IPS-20b (cell line): ENCODE data around the gene NINJ2.

Experiments
- H3K27ac ChIP-seq: one replicate; pipeline ENCODE4 v1.5.1; 2013; ENCODE audit warnings: low read length
- H3K27me3 ChIP-seq: 2 replicates; pipeline ENCODE4 v1.6.1; 2013; ENCODE audit warnings: mild to moderate bottlenecking, low read length, inconsistent platforms; ENCODE audit not compliant: insufficient read depth
- H3K36me3 ChIP-seq: 2 replicates; pipeline ENCODE4 v1.6.1; 2013; ENCODE audit warnings: low read depth, mild to moderate bottlenecking, inconsistent platforms, low read length, moderate library complexity; ENCODE audit not compliant: insufficient read depth
- H3K4me1 ChIP-seq: 2 replicates; pipeline ENCODE4 v1.6.1; 2013; ENCODE audit warnings: mild to moderate bottlenecking, control low read depth, inconsistent platforms, low read length, moderate library complexity; ENCODE audit not compliant: insufficient read depth
- H3K4me3 ChIP-seq: 2 replicates; pipeline ENCODE4 v1.5.1; 2013; ENCODE audit warnings: mild to moderate bottlenecking, low read length, inconsistent platforms
- H3K9ac ChIP-seq: 2 replicates; pipeline ENCODE4 v1.6.1; 2013; ENCODE audit warnings: low read depth, mild to moderate bottlenecking, inconsistent platforms, low read length, moderate library complexity
- H3K9me3 ChIP-seq: 2 replicates; pipeline ENCODE4 v1.6.1; 2013; ENCODE audit warnings: mild to moderate bottlenecking, low read depth, low read length, inconsistent platforms; ENCODE audit not compliant: insufficient read depth

NINJ2 gene

DNA sequence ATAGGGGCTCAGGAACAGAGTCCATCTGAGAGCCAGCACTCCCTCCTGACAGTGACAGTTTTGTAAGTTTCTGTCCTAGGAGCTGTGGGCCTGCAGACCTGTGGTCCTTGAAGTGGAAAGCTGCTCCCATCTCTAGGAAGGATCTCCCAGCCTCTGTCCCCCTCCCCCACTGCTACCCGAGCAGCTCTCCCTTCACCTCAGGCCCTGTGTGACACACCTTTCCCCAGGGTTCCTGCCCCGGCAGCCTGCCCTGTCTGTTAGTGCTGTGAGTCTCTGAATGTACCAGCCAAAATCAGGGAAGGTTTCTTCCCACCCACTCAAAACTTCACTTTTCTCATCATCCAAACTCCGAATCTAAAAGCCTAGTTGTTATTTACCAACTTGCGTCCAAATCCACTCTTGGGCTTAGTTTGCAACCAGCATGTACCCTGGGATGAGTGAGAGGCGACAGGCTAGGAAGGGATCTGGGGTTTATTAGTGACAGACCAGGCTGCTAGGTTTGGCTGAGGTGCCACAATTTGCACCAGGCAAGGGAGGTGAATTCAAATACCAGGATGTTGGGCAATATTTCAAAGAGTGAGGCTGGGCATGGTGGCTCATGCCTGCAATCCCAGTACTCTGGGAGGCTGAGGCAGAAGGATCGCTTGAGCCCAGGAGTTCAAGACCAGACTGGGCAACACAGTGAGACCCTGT, 39.9 kb downstream of the NINJ2 start:
- Histone ChIP-seq H3K9ac (no peak overlapping the region), H3K4me3 (no peak overlapping the region), H3K4me1 (peaks cover 21% of the 10 kb centered on the region), H3K27ac (no peak overlapping the region), H3K27me3 (no peaks in the 10 kb centered on the region), H3K36me3 (no peaks in the 10 kb centered on the region), H3K9me3 (no peaks in the 10 kb centered on the region)

- Histone ChIP-seq H3K27ac (no peak overlapping the region), H3K9ac (no peak overlapping the region), H3K9me3 (no peaks in the 10 kb centered on the region), H3K4me1 (peaks cover 17% of the 10 kb centered on the region), H3K4me3 (no peak overlapping the region), H3K27me3 (no peaks in the 10 kb centered on the region), H3K36me3 (no peaks in the 10 kb centered on the region)
These were observed 40.8 kb downstream of the NINJ2 start for GRCh38 chr12:622416-622815.

DNA sequence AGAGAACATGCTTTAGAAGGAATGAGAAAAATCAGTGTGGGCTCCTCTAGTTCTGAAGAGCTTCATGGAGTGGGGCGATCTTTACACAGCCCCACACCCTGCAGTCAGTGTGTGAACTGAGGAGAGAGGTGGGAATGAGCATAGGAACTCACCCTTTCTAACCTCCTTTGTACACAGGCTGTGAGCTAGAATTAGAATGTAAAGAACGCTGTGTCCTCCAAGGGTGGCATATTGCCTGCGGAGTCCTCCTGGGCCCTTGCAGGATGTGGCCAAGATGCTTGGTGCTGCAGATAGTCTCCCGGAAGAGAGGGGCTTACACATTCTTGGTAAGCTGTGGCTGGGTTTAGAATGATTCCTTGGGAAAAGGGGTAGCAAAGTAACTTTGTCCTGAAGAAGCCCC, 43.9 kb downstream of the NINJ2 start:
- no peak overlapping the region for H3K9ac ChIP-seq
- H3K4me3 ChIP-seq = no peak overlapping the region
- H3K27me3 ChIP-seq = no peaks in the 10 kb centered on the region; the same call in 1 of the 2 replicates
- H3K27ac ChIP-seq = no peak overlapping the region
- no peaks in the 10 kb centered on the region for H3K36me3 ChIP-seq
- no peaks in the 10 kb centered on the region for H3K9me3 ChIP-seq
- peaks cover 17% of the 10 kb centered on the region for H3K4me1 ChIP-seq

GRCh38 chr12:618605-619004, 44.6 kb downstream of the NINJ2 start:
- no peaks in the 10 kb centered on the region for H3K9me3 ChIP-seq
- no peaks in the 10 kb centered on the region; the same call in 1 of the 2 replicates for H3K27me3 ChIP-seq
- no peak overlapping the region for H3K9ac ChIP-seq
- no peaks in the 10 kb centered on the region for H3K36me3 ChIP-seq
- no peak overlapping the region for H3K27ac ChIP-seq
- H3K4me3 ChIP-seq = no peak overlapping the region
- peaks cover 12% of the 10 kb centered on the region; the same call in 1 of the 2 replicates for H3K4me1 ChIP-seq

GRCh38 chr12:617304-617915, 45.8 kb downstream of the NINJ2 start:
- H3K27ac ChIP-seq = no peak overlapping the region
- no peak overlapping the region for H3K4me3 ChIP-seq
- no peaks in the 10 kb centered on the region for H3K36me3 ChIP-seq
- no peak overlapping the region for H3K9ac ChIP-seq
- no peaks in the 10 kb centered on the region for H3K4me1 ChIP-seq
- no peaks in the 10 kb centered on the region; the same call in 1 of the 2 replicates for H3K27me3 ChIP-seq
- H3K9me3 ChIP-seq = no peaks in the 10 kb centered on the region

GRCh38 chr12:615620-616019, 47.6 kb downstream of the NINJ2 start:
- Histone ChIP-seq H3K4me1 (no peaks in the 10 kb centered on the region), H3K9ac (no peak overlapping the region), H3K36me3 (no peaks in the 10 kb centered on the region), H3K27me3 (no peaks in the 10 kb centered on the region; the same call in 1 of the 2 replicates), H3K4me3 (no peak overlapping the region), H3K27ac (no peak overlapping the region), H3K9me3 (no peaks in the 10 kb centered on the region)

- Histone ChIP-seq H3K9me3 (no peaks in the 10 kb centered on the region), H3K9ac (no peak overlapping the region), H3K27ac (no peak overlapping the region), H3K27me3 (no peaks in the 10 kb centered on the region; the same call in 1 of the 2 replicates), H3K4me1 (no peaks in the 10 kb centered on the region), H3K36me3 (no peaks in the 10 kb centered on the region), H3K4me3 (no peak overlapping the region)
These were observed 48.8 kb downstream of the NINJ2 start for GRCh38 chr12:614411-614970.

- H3K27me3 ChIP-seq = no peaks in the 10 kb centered on the region; the same call in 1 of the 2 replicates
- no peak overlapping the region for H3K9ac ChIP-seq
- H3K36me3 ChIP-seq = no peaks in the 10 kb centered on the region
- H3K4me3 ChIP-seq = no peak overlapping the region
- no peak overlapping the region for H3K27ac ChIP-seq
- no peaks in the 10 kb centered on the region for H3K9me3 ChIP-seq
- H3K4me1 ChIP-seq = no peaks in the 10 kb centered on the region
These were observed 49.2 kb downstream of the NINJ2 start for GRCh38 chr12:613996-614395.

GRCh38 chr12:612886-613285, 50.4 kb downstream of the NINJ2 start:
- Histone ChIP-seq H3K4me3 (no peak overlapping the region), H3K9me3 (no peaks in the 10 kb centered on the region), H3K27me3 (no peaks in the 10 kb centered on the region; the same call in 1 of the 2 replicates), H3K4me1 (no peaks in the 10 kb centered on the region), H3K36me3 (no peaks in the 10 kb centered on the region), H3K9ac (no peak overlapping the region), H3K27ac (no peak overlapping the region)

DNA sequence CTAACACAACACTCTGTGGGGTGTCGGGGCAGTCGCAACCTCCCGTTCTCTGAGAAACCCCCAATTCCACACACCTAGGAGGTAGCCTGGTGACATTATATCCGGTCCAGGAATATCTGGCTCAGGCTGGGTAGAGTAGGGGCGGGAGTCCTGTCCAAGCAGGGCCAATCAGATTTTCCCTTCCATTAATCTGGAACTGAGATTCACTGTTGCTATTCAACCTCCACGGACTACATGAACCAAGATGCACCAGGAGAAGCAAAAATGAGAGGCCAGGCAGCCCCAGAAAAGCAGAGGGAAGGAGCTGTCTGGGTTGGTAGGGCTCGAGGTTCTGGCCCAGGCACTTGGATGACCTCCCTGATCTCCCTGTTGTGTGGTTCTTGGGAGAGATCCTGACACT, 51.0 kb downstream of the NINJ2 start:
- H3K36me3 ChIP-seq = no peaks in the 10 kb centered on the region
- H3K4me1 ChIP-seq = no peaks in the 10 kb centered on the region
- no peak overlapping the region for H3K27ac ChIP-seq
- H3K27me3 ChIP-seq = no peaks in the 10 kb centered on the region; the same call in 1 of the 2 replicates
- no peak overlapping the region for H3K9ac ChIP-seq
- H3K4me3 ChIP-seq = no peak overlapping the region
- H3K9me3 ChIP-seq = no peaks in the 10 kb centered on the region

GRCh38 chr12:611721-612120, 51.5 kb downstream of the NINJ2 start:
- Histone ChIP-seq H3K27me3 (no peaks in the 10 kb centered on the region; the same call in 1 of the 2 replicates), H3K4me1 (no peaks in the 10 kb centered on the region), H3K36me3 (no peaks in the 10 kb centered on the region), H3K4me3 (no peak overlapping the region), H3K9me3 (no peaks in the 10 kb centered on the region), H3K27ac (no peak overlapping the region), H3K9ac (no peak overlapping the region)

- Histone ChIP-seq H3K36me3 (no peaks in the 10 kb centered on the region), H3K27ac (no peak overlapping the region), H3K27me3 (no peaks in the 10 kb centered on the region), H3K4me1 (no peaks in the 10 kb centered on the region), H3K9me3 (no peaks in the 10 kb centered on the region), H3K4me3 (no peak overlapping the region), H3K9ac (no peak overlapping the region)
These were observed 54.3 kb downstream of the NINJ2 start for GRCh38 chr12:608921-609320.
